Liver (tissue), 3 donors: ENCODE measurements around the gene TSKU.

Source experiments
- EGR1 ChIP-seq, 2 donors: IDR thresholded peaks; 2 replicates each; pipeline ENCODE4 v1.6.1; 2016 to 2018; ENCODE audit warnings: antibody characterized with exemption in 2 of 2, low read depth in 2 of 2
- FOXA1 ChIP-seq: IDR thresholded peaks from 2 replicates; pipeline ENCODE4 v1.6.1; 2016; ENCODE audit warnings: antibody characterized with exemption
- GABPA ChIP-seq, 2 donors: IDR thresholded peaks in 1 of 2; conservative IDR thresholded peaks in 1 of 2; 2 replicates each; pipeline ENCODE4 v1.6.1; 2016; ENCODE audit warnings: antibody characterized with exemption in 2 of 2, mild to moderate bottlenecking in 1 of 2, moderate library complexity in 1 of 2
- JUND ChIP-seq, 2 donors: IDR thresholded peaks; 2 replicates each; pipeline ENCODE4 v1.6.1; 2016; ENCODE audit warnings: antibody characterized with exemption in 2 of 2
- NR2F2 ChIP-seq: IDR thresholded peaks from 2 replicates; pipeline ENCODE4 v1.6.1; 2016; ENCODE audit warnings: antibody characterized with exemption
- RAD21 ChIP-seq, 2 donors: IDR thresholded peaks; 2 replicates each; pipeline ENCODE4 v1.6.1; 2016; ENCODE audit warnings: antibody characterized with exemption in 2 of 2, mild to moderate bottlenecking in 2 of 2
- REST ChIP-seq: IDR thresholded peaks from 2 replicates; pipeline ENCODE4 v1.6.1; 2016; ENCODE audit warnings: antibody characterized with exemption, mild to moderate bottlenecking
- SP1 ChIP-seq: IDR thresholded peaks from 2 replicates; pipeline ENCODE4 v1.6.1; 2018; ENCODE audit warnings: antibody characterized with exemption, mild to moderate bottlenecking
- TAF1 ChIP-seq: conservative IDR thresholded peaks from 2 replicates; pipeline ENCODE4 v1.6.1; 2016; ENCODE audit warnings: antibody characterized with exemption, mild to moderate bottlenecking
- YY1 ChIP-seq: IDR thresholded peaks from 2 replicates; pipeline ENCODE4 v1.6.1; 2016; ENCODE audit warnings: antibody characterized with exemption, mild to moderate bottlenecking
- TF ChIP-seq, protein P1 (sequence below): fragments of 150-350 bp; IDR thresholded peaks from 2 replicates; pipeline ENCODE4 v1.5.1; 2017; ENCODE audit warnings: improper control_type of control experiment, low read depth, low read length; ENCODE audit not compliant: missing input control
- TF ChIP-seq, protein P2 (sequence below): IDR thresholded peaks from 2 replicates; pipeline ENCODE4 v1.6.1; 2016; ENCODE audit warnings: antibody characterized with exemption
- TF ChIP-seq, protein P3 (sequence below): IDR thresholded peaks from 2 replicates; pipeline ENCODE4 v1.6.1; 2016; ENCODE audit warnings: antibody characterized with exemption
- donor health status: healthy.
- donor health status: healthy.

DNA sequence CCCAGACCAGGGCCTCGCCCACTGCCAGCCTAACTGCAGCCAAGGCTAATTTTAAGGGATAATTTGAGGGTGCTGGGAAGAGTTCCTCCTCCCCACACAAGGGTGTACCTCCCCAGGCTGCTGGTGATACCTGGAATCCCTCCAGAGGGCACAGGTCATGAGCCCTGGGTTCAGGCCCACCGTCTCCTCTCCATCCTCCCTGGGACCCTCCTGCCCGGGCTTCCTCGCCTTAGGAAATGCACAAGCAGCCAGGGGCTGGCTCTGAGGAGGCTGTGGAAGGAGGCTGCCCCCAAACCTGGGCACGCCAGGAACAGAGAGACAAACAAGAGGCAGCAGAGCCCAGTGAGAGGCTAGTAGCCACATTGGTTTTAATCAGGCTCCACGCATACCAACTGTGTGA is 16.6 kb upstream of the TSKU start:
- TF ChIP-seq SP1, result no peak
- TF ChIP-seq, protein P1, sequence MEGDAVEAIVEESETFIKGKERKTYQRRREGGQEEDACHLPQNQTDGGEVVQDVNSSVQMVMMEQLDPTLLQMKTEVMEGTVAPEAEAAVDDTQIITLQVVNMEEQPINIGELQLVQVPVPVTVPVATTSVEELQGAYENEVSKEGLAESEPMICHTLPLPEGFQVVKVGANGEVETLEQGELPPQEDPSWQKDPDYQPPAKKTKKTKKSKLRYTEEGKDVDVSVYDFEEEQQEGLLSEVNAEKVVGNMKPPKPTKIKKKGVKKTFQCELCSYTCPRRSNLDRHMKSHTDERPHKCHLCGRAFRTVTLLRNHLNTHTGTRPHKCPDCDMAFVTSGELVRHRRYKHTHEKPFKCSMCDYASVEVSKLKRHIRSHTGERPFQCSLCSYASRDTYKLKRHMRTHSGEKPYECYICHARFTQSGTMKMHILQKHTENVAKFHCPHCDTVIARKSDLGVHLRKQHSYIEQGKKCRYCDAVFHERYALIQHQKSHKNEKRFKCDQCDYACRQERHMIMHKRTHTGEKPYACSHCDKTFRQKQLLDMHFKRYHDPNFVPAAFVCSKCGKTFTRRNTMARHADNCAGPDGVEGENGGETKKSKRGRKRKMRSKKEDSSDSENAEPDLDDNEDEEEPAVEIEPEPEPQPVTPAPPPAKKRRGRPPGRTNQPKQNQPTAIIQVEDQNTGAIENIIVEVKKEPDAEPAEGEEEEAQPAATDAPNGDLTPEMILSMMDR, result no peak
- TF ChIP-seq, protein P2, sequence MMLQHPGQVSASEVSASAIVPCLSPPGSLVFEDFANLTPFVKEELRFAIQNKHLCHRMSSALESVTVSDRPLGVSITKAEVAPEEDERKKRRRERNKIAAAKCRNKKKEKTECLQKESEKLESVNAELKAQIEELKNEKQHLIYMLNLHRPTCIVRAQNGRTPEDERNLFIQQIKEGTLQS, result no peak
- TF ChIP-seq JUND (IDR thresholded peaks at IDR 0.05), result no peak
- TF ChIP-seq TAF1, result no peak
- TF ChIP-seq FOXA1, result no peak
- TF ChIP-seq, protein P3, sequence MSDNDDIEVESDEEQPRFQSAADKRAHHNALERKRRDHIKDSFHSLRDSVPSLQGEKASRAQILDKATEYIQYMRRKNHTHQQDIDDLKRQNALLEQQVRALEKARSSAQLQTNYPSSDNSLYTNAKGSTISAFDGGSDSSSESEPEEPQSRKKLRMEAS, result no peak
- TF ChIP-seq GABPA (IDR thresholded peaks at IDR 0.05 in 1 of 2, conservative IDR thresholded peaks at IDR 0.05 in 1 of 2), result no peak
- TF ChIP-seq EGR1 (IDR thresholded peaks at IDR 0.05; ENCODE audit: low read depth in 2 of 2), result no peak
- TF ChIP-seq RAD21 (IDR thresholded peaks at IDR 0.05), result no peak
- TF ChIP-seq YY1, result no peak
- no peak for TF ChIP-seq REST
- TF ChIP-seq NR2F2, result no peak
